ENCODE measurements around the gene FAM9A.
"Not testable (repeated sequence)": the region's sequence is repeated elsewhere in the genome, so short reads cannot be mapped to it uniquely, and the experiment has no call there.

The FAM9A gene

GRCh38 chrX:8800351-8800750, 832 bp downstream of the FAM9A start:
- not testable (repeated sequence) for DNase-seq

GRCh38 chrX:8799281-8799680, 1.9 kb downstream of the FAM9A start:
- DNase-seq: not testable (repeated sequence)

- DNase-seq: not testable (repeated sequence)
These were observed 2.5 kb downstream of the FAM9A start for GRCh38 chrX:8798702-8799101.

GRCh38 chrX:8787119-8787518, 14.1 kb downstream of the FAM9A start:
- not testable (repeated sequence) for DNase-seq

GRCh38 chrX:8784162-8784561, 17.0 kb downstream of the FAM9A start:
- DNase-seq: no peak

GRCh38 chrX:8783714-8784098, 17.5 kb downstream of the FAM9A start:
- DNase-seq: no peak

- peak; percentile 5 for DNase-seq
These were observed 18.0 kb downstream of the FAM9A start for GRCh38 chrX:8783097-8783713.

- no peak for DNase-seq
These were observed 18.6 kb downstream of the FAM9A start for GRCh38 chrX:8782595-8782994.

GRCh38 chrX:8781921-8782320, 19.3 kb downstream of the FAM9A start:
- not testable (repeated sequence) for DNase-seq

- no peak for DNase-seq
These were observed 28.1 kb downstream of the FAM9A start for GRCh38 chrX:8773117-8773516.

GRCh38 chrX:8760021-8760420, 41.2 kb downstream of the FAM9A start:
- no peak for DNase-seq

GRCh38 chrX:8758706-8759105, 42.5 kb downstream of the FAM9A start:
- not testable (repeated sequence) for DNase-seq

GRCh38 chrX:8757609-8758389, 43.4 kb downstream of the FAM9A start:
- not testable (repeated sequence) for DNase-seq

GRCh38 chrX:8755813-8756212, 45.4 kb downstream of the FAM9A start:
- DNase-seq: no peak

GRCh38 chrX:8755116-8755515, 46.1 kb downstream of the FAM9A start:
- DNase-seq: no peak

GRCh38 chrX:8749697-8750096, 51.5 kb downstream of the FAM9A start:
- no peak for DNase-seq

- DNase-seq: peak; percentile 54
These were observed 52.3 kb downstream of the FAM9A start for GRCh38 chrX:8748855-8749254.

GRCh38 chrX:8743126-8743732, 58.0 kb downstream of the FAM9A start:
- peak; percentile 34 for DNase-seq

GRCh38 chrX:8741981-8742380, 59.2 kb downstream of the FAM9A start:
- DNase-seq: no peak

Data from eye (tissue), 1 donor.